GM12891 (cell line): ENCODE data around the gene FYTTD1.
A peak's percentile ranks its signal among the peaks of the same experiment; 100 is the strongest.

Experiments used
- POLR2A ChIP-seq: IDR thresholded peaks from 2 replicates; pipeline ENCODE4 v1.6.1; 2011; ENCODE audit warnings: low read depth, low read length, control low read depth
- TAF1 ChIP-seq: IDR thresholded peaks from 2 replicates; pipeline ENCODE4 v1.6.1; 2011; ENCODE audit warnings: low read depth, low read length, control low read depth

GRCh38 chr3:197750396-197750831, 731 bp downstream of the FYTTD1 start:
- TF ChIP-seq TAF1 (peak; percentile 49; the same call in 1 of the 2 replicates), POLR2A (0 out of 2 replicates have a peak, but pooled peaks have one; percentile 18)
